GM15510 (cell line): ENCODE data around the gene PRDX5.

Experiments used
- POLR2A ChIP-seq: IDR thresholded peaks from 3 replicates; pipeline ENCODE4 v1.6.1; 2011; ENCODE audit warnings: borderline replicate concordance; ENCODE audit not compliant: insufficient read length; ENCODE audit errors: extremely low read depth

Gene PRDX5

DNA sequence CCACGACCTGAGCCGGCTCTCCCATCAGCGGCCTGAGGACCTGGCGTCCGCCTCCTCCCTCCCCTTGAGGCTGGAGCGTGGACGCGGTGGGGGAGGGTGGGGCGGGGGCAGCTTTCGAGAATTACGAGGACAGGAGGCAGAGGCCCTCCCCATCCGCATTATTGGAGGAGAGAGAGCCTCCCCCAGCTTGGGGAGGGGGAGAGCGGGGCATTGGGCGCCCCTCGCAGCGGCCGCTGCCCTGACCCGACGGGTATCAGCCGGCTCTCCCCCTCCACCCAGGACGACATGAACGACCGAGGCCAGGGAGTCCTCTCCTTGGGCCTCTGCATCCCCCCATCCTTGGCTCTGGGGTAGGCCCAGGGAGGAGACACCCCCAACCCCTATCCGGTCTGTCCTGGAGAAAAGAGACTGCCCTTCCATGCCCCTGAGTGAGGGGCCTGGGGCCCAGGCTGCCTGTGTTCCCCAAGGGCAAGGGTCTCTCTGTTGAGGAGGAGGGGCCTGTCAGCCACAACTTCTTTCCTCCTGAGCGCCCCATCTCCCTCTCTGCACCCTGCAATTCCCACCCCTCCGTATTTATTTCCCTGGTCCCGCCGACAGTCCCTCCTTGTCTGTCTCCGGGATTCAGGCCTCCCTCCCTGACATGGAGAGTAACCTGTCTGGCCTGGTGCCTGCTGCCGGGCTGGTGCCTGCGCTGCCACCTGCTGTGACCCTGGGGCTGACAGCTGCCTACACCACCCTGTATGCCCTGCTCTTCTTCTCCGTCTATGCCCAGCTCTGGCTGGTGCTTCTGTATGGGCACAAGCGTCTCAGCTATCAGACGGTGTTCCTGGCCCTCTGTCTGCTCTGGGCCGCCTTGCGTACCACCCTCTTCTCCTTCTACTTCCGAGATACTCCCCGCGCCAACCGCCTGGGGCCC, 31.8 kb upstream of the PRDX5 start:
- peak; percentile 49 for TF ChIP-seq POLR2A

DNA sequence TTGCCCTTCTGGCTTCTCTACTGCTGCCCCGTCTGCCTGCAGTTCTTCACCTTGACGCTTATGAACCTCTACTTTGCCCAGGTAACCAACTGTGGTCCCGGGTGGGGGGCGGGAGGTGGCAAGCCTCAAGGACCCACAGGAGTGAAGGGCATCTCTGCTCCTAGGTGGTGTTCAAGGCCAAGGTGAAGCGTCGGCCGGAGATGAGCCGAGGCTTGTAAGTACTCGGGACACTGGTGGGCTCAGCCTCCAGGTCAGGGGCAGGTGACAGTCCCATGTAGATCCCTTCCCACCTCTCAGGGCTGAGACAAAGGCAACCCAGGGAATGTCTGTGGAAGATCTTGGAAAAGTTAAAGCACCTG, 31.1 kb upstream of the PRDX5 start:
- no peak for TF ChIP-seq POLR2A

DNA sequence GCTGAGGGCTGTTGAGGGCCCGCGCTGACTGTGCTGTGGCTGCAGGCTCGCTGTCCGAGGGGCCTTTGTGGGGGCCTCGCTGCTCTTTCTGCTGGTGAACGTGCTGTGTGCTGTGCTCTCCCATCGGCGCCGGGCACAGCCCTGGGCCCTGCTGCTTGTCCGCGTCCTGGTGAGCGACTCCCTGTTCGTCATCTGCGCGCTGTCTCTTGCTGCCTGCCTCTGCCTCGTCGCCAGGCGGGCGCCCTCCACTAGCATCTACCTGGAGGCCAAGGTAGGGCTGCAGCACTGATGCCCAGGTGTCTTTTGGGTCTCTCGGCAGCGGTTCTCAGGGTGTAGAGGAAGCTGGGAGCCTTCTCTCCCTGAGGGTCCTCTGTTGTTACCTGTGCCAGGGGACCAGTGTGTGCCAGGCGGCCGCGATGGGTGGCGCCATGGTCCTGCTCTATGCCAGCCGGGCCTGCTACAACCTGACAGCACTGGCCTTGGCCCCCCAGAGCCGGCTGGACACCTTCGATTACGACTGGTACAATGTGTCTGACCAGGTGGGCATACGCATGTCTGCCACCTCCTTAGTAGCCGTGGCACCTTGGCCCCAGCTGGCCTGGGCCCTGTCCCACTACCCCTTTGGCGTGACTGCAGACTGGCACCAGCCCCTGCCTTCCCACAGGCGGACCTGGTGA, 30.1 kb upstream of the PRDX5 start:
- TF ChIP-seq POLR2A = no peak

DNA sequence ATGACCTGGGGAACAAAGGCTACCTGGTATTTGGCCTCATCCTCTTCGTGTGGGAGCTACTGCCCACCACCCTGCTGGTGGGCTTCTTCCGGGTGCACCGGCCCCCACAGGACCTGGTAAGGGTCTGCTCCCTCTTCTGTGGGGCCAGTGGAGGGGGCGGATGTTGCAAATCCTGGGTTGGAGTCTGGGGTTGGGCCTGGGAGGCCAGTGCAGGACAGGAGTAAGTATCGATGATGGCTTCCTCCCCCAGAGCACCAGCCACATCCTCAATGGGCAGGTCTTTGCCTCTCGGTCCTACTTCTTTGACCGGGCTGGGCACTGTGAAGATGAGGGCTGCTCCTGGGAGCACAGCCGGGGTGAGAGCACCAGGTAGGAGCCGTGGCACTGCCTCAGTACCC, 29.6 kb upstream of the PRDX5 start:
- TF ChIP-seq POLR2A = no peak

DNA sequence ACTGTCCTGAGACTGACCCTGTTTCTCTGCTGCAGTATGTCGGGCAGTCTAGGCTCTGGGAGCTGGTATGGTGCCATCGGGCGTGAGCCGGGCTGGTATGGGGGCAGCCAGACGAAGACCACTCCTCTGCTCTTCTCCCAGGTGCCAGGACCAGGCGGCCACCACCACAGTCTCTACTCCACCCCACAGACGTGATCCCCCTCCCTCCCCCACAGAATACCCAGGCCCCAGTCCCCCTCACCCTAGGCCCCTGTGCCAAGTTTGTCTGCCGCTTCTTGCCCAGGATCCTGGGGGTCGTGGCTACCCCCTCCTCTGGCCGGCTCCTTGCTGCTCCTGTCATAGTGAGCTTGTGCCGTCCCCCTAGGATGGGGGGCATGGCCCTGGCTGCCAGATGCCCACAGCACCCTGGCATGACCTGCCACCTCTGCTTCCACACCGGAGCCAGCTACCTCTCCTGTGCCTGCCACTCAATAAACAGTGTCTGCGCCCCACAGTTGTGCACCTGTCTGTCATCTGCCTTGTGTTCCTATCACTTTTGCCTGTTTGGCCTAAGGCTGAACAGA, 28.8 kb upstream of the PRDX5 start:
- no peak for TF ChIP-seq POLR2A

DNA sequence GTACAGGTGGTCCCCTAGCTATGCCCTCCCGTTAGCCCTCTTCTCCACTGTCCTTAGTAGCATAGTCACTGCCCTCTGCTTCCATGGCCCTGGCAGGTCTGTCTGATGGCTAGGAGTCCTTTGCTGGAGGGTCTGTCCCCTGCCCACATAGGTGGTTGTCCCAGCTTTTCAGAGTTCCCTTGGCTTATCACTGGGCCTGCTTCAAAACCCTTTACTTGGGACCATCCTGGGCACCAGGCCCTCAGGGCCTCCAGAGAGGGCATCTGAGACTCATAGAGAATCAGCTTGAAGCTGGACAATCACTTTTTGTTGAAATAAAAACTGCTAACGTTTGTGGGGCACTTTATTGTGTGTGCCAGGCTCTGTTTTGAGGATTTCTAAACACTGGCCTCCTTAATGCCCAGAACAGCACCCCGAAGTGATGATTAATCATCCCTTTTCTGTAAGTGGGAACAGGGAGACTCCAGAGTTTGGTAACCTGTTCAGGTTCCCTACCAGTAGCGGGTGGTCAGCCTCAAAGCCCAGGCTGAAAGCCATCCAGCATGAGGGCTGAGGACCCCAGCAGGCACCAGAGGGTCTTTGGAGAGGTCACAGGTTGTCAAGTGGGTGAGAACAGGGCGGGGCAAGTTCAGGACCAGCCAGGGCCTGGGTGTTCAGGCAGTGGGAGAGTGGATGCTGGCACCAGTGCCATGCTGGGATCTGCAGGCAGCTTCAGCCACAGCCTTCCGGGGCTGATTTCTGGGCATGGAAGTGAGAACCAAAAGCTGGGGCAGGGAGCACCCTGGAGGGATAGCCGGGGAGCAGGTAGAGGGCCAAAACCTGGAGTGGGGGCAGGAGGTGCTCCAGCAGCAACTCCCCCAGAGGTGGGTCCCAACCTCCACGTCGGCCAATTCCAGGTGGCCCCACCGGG, 27.3 kb upstream of the PRDX5 start:
- no peak for TF ChIP-seq POLR2A

DNA sequence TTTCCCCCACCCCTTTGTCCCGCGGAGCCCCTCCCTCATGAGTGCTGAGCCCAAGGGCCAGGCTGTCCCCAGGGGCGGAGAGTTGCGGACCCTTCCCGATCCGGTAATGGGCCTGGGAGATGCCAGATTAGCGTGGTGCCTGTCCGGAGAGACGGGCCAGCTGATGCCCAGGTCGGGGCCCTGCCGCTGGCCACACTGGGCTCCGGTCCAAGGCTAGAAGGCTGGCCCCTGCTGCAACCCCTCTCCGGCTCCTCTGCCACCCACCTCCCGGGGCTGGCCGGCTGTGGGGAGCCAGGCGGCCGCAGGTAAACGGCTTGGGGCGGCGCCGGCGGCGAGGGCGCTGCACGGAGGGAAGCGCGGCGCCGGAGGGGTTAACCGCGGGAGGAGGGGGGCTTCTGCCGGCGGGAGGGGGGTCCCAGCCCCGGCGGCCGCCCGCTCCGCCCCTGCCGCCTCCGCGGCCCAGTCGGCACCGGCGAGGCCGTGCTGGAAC, 26.6 kb upstream of the PRDX5 start, which contains the start of gene KCNK4:
KCNK4 (plus strand) TSS at position 41 of the 490 bp plus-strand sequence. CDS start 1,717 bp downstream, outside the sequence.
- TF ChIP-seq POLR2A = no peak

DNA sequence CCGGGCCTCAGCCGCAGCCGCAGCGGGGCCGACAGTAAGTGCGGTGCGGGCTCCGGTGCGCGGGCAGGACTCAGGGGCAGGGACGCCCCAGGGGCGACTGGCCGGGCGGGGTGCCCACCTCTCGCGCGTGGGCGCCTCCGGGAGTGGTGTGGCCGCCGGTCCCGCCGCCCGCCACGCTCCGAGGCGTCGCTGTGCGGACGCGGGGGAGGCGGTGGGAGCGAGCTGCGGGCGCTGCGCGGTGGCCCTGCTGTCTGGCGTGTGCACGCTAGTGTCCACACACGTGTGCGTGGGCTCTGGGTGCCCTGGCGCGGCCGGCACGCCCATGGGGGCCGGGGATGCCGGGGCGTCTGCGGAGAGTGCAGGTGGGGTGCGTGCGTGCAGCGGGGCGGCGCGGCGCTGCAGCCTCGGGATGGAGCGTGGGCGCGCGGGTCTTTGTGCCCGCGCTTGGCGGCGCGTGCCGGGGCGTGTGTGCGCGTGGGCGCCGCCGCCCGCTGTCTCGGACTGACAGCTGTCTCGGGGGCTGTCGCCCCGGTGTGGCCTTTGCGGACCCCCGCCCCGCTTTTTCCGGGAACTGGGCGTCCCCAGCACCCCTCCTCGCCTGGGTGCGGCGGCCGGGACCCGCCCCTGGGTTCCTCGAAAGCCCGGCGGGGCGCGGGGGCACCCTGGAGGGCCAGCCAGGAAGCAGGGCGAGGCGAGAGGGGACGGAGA, 26.0 kb upstream of the PRDX5 start:
- no peak for TF ChIP-seq POLR2A

DNA sequence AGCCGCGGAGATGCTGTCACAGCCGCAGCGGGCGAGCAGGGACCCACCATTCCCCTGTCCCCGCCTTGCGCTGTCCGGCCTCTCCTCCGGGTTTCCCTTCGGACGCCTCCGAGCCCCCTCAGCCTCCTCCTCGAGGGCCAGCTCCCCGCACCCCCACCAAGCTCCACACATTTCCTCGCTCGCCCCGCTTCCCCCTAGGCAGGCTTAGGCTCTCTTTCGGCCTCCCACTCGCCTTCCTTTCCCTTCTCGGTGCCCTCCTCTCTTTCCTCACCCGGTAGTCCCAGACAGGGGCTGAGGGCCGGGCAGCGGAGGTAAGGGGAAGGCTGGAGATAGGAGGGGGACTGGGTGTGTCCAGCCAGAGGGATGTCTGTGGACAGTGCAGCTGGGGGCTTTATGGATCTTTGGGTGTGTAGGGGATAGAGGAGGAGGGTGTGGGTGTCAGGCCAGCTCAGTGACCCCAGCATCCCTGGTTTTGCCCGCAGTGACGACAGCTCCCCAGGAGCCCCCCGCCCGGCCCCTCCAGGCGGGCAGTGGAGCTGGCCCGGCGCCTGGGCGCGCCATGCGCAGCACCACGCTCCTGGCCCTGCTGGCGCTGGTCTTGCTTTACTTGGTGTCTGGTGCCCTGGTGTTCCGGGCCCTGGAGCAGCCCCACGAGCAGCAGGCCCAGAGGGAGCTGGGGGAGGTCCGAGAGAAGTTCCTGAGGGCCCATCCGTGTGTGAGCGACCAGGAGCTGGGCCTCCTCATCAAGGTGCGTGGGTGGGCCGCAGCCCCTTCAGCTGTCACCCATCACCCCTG, 25.3 kb upstream of the PRDX5 start:
- no peak for TF ChIP-seq POLR2A

DNA sequence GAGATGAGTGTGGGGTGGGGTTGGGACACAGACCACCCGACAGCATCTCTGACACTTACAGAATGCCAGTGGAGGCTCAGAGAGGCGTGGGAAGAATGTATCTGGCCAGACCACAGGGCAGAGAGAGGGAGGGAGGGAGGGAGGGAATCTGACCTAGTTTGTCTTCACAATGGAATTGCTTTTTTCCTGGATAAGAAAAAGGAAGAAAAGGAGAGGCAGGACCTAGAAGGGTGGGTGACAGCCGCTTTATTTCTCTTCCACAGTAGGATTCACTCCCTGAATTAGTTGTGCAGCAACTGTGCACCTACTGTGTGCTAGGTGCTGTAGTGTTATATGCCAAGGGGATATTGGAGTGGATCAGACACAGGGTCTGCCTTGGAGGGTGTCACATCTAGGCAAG, 23.1 kb upstream of the PRDX5 start:
- no peak for TF ChIP-seq POLR2A

DNA sequence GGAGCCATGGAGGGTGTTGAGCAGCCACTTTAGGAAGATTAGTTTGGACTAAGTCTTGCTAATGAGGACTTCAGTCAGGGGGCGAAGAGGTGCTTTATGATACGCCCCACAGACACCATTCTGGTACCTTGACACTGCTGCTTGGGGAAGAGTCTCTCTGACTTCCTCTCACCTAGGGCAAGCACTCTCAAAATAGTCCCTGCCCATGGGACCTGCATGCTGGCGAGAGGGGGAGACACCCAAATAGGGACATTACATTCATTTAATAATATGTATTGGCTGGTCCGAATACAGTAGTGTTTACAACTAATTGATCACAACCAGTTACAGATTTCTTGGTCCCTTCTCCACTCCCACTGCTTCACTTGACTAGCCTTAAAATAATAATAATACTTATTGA, 22.2 kb upstream of the PRDX5 start:
- no peak for TF ChIP-seq POLR2A

DNA sequence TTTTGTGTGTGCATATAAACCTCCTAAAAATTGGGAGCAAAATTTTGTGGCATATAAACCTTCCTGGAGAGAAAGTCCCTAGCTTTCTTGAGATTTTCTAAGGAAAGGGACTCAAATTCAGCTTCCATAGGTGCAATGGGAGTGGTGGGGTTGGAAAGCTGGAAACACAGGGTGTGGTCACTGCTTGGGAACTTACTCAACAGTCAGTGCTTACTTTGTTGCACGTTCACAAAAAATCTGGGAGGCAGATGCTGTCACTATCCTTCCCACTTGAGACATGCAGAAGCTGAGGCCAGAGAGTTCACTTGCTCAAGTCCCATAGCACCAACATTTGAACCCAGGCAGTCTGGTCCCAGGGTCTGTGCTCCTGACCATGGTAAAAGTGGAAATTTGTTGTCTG, 21.7 kb upstream of the PRDX5 start:
- no peak for TF ChIP-seq POLR2A

DNA sequence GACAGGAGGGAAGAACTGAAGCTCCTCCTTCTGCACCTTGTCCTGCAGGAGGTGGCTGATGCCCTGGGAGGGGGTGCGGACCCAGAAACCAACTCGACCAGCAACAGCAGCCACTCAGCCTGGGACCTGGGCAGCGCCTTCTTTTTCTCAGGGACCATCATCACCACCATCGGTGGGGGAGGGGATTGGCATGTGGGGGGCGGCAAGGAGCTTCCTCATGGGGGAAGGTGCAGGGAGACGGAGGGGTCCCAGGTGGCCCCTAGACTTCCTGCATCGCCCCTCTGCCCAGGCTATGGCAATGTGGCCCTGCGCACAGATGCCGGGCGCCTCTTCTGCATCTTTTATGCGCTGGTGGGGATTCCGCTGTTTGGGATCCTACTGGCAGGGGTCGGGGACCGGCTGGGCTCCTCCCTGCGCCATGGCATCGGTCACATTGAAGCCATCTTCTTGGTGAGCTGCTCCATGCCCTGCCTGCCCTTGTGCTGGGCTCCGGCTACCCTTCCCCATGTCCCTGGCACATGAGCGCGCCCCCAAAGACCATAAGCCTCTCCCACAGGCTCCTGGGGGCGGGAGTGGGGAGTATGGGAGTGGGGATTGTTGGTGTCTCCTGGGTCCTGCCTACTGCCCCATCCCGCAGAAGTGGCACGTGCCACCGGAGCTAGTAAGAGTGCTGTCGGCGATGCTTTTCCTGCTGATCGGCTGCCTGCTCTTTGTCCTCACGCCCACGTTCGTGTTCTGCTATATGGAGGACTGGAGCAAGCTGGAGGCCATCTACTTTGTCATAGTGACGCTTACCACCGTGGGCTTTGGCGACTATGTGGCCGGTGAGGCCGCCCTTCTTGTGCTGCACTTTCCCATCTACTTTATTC, 20.9 kb upstream of the PRDX5 start:
- no peak for TF ChIP-seq POLR2A
